HG03025 (cell line): ENCODE data around the gene FSTL4.

ENCODE experiments used
- ATAC-seq: cut with Tn5 transposase; IDR thresholded peaks from one replicate; pipeline ENCODE4 v1.9.1; 2021; ENCODE audit warnings: mild to moderate bottlenecking, moderate library complexity; ENCODE audit not compliant: unreplicated experiment, low FRiP score

FSTL4 gene

DNA sequence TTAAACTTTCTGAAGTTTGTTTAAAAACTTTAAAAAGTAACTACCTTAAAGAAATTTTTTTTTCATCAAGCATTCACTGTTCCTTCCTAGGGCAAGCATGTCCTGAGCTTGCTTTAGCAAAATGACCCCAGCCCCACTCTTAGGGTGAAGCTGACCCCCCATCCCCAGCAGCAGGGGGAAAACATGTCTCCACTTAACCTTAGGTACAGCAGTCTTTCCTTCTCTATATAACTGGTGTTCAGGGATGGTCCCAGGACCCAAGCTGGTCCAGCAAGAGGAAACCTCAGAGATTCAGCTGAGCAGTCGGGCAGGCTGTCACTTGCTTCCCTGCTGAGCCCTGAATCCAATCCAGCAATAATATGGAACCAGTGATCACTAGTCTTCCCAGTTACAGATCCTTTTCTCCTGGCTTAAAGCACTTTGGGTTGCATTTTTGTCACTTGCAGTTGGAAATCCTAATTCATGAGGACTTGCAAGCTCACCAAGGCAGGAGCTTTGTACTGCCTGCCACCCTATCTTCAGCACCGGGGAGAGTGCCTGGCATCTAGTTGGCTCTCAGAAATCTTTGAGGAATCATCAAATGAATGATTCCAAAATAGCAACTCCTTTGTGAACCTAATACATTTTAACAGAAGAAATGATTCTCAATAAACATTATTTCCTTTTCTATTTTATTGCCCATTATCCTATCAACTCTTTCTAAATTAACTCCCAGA, 91.2 kb downstream of the FSTL4 start:
- no peak for ATAC-seq

DNA sequence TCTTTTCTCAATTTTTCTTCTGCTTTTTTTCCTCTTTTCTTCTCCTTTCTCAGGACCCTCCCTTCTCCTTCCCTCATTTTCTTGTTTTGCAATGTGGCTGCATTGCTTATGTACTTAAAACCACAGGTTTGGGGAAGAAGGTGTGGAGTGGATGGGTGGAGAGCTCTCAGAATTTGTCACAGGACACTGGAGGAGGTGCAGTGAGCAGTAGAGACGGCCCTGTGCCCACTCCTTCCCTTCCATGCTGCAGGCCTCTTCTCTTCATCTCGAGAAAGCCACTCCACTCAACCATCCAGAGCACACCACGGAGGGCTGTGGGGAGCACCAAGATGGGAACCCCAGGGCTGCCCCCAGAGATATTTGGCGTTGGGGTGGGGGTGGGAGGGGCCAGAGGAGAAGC, 92.3 kb downstream of the FSTL4 start:
- no peak for ATAC-seq

DNA sequence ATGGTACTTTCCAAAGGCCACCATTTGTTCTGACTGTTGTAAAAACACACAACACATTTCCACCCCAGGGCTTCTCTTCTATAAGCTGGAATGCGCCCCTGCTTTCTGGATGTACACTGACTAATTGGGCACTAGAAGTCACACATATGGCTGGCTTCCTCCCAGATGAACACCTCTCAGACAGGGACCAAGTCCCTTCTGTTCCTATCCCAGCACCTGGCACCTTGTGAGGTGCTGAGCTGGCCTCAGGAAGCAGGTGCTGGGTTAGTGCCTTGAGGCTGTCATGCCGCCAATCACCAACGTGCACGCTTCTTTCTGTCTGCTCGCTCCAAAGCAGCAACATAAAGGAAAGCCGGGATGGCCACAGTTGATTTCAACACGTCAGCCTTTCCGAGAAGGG, 93.2 kb downstream of the FSTL4 start:
- ATAC-seq, result no peak

DNA sequence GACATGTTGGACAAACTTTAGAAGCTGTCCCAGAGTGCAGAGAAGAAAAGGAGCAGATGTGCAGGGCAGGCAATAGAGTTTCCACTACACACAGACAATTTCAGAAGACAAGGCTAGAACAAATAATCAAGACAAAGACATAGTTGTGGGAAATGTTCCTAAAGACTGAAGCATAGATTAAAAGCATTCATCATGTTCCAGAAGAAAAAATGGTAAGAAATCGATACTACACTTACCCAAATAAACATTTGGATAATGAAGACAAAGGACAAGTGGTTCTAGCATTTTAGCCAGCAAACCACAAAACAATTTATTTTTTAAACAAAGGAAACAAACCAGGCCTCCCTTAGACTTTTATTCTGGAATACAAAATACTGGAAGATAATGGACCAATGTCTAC, 97.9 kb downstream of the FSTL4 start:
- no peak for ATAC-seq

DNA sequence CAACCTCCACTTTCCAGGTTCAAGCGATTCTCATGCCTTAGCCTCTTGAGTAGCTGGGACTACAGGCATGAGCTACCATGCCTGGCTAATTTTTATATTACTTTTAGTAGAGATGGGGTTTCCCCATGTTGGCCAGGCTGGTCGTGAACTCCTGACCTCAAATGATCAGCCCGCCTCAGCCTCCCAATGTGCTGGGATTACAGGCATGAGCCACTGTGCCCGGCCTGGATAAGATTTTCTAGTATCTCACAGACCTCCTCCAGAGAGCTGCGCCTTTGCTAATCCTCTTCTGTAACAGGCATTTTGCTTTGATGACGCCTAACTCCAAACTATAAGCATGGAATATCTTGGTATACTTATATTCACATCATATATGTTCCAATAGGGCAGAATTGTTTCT, 99.4 kb downstream of the FSTL4 start:
- ATAC-seq, result no peak

DNA sequence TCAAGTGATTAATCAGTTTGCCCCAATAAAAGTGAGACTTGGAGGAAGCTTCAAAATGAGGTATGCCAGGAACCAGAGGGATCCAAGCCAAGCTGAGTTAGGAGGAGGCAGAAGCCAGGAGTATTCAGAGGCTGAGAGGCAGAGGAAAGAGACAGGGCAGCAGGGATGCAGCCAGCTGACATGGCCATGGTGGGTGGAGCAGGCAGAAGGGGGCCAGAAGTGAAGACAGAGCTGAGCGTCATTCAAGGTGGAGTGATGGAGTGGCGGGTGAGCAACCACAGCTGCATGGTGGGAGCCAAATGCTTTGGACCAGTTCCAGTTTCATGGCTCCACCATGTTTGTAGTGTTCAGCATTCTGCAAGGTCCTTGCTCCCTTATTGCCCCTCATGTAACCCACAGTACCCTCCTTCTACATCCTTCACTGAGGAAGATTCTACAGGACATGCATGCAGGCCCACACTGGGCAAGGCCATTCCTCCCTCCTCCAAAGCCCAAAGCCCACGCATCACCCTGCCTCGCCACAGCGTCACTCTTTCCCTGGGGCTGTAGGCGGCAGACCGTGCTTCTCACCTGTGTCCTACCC, 100.6 kb downstream of the FSTL4 start:
- no peak for ATAC-seq

DNA sequence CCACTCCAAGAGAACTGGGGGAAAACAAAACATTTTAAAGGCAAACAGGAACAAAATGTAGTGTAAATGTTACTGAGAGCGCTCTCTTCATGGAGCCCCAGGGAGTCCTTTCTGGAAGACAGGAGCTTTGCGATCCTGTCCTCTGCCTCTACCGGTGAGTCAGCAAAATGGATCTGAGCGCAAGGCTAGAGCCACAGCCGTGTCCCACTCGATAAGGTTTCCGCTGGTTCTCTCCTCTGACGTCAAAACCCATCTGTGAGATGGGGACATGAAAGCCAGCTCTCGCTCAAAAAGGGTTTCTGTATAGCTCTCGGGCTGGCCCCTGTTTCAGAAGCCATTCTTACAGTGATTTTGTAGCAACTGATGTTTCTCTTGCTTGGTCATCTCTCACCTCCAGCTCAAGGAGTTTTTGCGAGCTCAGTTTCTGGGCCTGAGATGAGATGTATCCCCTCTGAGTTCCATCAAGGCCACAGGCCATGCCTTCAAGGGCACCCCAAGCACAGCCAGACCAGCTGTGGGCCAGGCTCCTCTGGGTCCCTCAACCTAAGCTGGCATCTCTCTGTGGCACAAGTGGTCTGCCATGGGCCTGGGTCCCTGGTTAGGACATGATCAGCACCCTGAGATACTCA, 101.6 kb downstream of the FSTL4 start:
- ATAC-seq, result no peak

DNA sequence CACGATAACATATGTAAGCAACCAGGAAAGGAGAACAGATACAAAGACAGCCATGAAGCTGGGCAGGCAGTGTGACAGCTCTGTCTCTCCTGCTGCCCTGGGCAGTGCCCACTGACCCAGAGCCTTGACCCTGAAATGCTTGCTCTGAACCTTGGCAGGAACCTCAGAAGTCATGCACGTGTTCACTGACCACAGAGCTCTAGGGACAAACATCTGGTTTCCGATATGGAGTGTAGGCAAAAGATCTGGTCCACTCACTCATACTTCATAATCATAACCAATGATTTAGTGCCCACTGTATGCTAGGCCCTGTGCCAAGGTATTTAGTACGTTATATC, 102.6 kb downstream of the FSTL4 start:
- ATAC-seq, result no peak

DNA sequence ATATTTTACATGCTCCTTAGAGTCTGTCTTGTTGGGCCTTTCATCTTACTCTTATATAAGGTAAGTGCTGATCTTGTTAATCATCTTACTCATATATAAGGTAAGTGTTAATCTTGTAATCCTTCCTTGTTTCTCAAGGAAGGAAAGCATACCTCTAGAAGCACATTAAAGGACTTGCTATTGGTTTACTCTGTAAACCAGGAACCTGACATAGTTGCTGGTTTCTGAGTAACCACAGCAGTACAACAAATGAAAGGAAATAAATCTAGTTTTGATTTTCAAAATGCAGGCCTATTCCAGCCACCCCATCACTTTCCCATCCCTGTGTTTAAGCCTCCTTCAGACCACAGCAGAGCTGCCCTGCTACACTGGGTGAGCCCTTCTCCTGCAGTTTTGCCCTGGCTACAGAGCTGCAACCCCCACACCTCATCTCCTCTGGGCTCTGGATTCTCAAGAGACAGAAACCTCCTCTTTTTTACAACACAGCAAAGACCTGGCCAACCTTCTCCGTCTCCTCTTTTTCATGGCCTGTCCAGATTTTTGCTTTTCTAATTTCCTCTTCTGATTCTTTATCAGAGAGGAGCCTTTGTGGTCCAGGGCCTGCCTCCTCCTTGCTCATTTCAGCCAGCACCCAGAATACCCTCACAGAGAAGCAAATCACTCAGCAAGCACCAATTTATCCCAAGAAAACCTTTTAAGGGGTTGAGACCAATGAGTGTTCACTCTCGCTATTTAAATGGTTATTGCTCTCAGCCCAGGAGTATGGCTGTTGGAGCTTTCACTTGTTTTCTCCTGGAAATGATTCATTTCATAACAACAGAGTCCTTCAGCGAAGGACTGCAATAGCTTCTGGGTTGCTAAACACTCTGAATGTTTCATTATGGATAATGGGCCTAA, 103.2 kb downstream of the FSTL4 start:
- ATAC-seq, result no peak

DNA sequence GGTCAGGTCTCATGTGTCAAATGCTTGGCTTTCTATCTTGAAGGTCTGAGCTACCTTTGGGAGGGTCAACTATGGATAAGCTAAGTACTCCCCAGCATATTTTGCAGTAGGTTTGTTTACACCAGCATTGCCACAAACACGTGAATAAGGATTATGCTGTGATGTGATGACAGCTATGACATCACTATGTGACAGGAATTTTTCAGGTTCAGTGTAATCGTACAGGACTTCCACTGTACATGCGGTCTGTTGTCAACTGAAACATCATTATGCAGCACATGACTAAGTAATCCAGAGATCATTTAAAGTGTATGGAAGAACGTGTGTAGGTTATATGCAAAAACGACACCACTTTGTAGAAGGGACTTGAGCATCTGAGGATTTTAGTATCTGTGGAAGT, 104.0 kb downstream of the FSTL4 start:
- no peak for ATAC-seq

DNA sequence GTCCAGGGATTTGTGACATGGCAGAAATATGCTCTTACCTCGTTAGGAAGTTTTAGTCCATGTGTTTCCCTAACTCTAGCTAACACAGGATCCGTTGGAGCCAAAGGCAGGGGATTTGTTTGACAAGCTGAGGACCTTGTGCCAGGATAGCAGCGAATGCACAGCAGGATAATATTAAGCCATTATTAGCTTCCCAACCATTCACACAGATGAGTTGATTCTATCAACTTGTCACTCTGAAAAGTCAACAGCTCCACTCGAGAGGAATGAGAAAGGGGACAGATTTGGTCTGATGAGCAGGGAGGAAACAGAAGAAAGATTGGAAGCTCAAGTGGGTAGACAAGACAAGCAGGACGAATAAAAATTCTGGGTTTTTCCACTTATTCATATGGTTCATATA, 106.2 kb downstream of the FSTL4 start:
- no peak for ATAC-seq

DNA sequence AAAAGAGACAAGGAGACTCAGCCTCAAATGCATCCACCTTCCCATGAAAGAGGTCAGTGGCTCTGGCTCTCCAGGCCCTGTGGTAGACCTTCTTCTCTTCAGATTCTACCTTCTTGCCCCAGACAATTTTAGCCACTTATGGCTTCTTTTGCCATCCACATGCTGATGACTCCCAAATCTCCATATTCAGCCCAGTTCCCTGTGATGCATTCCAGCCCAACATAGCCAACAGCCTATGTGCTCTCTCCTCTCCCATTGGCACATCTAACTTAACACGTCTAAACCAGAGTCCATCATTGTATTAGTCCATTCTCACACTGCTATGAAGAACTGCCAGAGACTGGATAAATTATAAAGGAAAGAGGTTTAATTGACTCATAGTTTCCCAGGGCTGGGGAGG, 108.8 kb downstream of the FSTL4 start:
- ATAC-seq, result no peak

DNA sequence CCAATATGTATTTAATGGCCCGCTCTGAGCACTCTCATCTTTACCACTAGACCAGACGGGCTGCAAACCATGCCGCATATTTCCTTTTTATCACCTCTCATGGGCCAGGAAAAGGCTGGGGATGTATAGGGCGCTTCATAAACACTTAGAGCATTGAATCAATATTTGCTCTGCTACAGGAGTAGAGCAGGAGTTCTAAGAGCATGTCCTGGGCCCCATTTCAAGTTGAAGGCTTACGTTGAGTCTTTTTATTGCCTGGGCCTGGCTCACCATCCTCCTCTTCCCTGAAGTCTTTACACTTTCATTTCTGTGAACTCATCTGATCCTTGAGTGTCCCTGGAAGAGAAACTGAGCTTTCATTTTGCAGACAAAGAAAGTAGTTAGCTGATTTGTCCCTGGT, 112.4 kb downstream of the FSTL4 start:
- ATAC-seq, result no peak

DNA sequence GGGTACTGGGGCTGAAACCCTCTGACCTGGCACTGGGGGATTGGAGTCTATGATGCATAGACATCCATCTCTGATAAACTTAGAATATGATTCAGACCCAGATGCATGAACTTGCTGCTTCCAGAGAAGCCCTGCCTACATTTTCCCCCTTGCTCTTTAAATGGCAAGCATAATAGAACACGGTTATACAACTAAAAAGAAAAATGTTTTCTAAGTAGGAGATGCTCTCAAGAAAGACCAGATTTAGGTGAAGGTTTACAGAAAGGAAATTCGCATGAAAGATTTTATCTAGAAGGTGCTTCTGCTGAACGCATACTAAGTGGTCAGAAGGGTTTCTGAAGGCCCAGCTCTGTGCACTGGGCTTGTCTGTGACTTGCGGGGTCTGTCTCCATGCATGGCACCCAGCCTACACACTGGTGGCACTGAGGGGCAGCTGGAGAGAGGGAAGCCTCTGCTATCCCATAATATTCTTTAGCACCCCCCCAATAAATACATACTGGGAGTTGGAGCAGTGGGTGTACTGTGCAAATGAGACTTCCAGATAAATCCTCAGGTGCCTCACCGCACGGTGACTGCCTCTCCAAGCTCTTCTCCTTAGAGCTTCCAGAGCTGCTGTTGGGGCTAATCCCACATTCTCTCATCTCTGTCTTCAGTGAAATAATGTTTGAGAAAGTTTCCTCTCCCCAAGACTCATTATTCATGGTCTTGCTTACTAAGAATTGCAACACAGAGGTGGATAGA, 114.6 kb downstream of the FSTL4 start:
- no peak for ATAC-seq

DNA sequence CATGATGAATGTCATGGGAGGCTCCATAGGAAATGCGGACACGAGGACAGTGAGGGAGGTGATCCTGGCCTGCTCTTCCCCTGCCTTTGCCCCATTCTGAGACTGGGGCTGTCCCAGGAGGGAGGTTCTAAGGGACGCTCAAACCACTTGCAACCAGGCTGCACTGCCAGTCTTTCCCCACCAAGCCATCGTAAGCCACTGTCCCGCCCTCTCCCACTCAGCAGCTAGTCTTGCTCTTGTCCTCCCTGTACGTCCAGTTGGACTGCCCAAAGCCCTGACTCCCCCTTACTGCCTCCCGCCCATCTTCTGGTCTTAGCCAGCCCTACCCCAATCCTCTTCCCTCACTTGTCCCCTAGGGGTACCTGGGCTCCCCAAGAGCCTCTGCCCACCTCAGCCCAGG, 115.7 kb downstream of the FSTL4 start:
- ATAC-seq, result no peak

DNA sequence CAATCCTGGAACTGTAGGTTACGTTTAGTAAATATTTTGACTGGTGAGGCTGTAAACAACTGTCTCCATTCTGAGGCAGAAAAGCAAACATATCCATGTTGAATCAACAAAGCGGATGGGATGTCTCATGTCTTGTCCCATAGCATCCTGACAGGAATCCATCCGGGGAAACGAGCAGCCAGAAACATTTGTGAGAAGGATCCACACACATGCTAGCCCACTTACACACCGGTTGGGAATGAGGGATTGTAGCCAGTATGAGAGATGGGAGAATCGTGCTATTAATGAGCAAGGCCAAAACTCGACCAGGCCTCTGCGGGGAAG, 117.5 kb downstream of the FSTL4 start:
- no peak for ATAC-seq

DNA sequence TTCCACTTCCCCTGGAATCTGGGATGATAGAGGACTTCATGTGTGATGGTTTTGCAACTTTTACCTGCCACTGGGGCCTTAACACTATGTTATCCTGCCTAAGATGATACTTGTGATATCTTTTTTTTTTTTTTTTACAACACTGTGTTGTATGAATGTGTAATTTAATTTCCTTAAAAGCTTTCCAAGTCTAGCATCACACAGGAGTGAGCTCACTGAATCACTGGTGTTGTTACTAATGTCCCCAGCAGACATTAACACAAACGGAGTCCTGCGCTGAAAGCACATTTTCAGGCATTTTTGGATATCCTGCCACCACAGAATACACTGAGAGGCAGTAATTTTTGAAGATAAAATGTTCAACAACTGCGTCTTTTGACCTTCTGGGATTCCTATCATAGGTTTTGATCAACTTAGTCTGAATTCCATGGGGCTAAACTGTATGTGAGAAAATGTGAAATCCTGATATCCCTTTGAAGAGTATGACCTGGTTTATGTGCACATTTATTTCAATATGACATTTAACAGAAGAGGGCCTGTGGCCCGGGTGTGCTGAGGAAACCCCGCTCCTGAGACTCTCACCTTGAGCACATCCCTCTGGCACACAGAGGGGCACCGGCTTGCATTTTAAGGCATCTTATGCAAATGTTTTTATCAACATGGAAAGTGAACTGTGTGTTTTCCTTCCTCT, 118.0 kb downstream of the FSTL4 start:
- ATAC-seq, result no peak

DNA sequence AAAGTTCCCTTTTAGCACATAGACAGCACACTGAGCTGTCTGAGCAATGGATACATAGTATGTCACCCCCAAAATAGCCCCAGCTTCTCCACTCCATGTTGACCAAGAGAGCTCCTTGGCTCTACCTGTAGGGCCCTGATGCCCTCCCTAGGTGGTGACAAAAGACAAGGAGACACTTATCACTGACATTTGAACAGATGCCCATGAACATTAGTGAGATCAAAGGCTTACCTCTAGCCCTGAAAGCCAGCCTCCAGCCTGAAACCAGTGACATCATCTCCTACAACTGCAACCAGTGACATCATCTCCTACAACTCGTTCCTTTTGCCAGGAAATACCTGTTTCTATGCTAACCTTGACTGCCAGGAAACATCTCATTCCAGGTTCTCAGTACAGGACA, 122.7 kb downstream of the FSTL4 start:
- no peak for ATAC-seq

DNA sequence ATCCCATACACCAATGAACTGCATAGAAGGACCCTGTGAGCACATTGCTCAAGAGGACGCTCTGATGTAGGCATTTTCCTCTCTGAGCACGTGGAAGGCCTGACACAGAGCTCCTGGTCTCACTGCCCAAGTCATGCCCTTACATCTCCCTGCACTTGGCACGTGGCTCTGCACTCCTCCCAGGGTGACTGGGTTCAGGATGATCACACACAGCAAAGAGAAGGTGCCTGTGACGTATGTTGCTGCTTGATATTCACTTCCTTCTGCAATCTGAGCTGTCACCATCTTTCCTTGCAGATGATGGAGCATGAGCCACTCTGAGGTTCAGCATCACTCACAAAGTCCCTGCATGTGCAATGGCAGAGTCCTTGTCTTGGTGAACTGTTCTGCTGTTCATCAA, 125.2 kb downstream of the FSTL4 start:
- ATAC-seq, result no peak

DNA sequence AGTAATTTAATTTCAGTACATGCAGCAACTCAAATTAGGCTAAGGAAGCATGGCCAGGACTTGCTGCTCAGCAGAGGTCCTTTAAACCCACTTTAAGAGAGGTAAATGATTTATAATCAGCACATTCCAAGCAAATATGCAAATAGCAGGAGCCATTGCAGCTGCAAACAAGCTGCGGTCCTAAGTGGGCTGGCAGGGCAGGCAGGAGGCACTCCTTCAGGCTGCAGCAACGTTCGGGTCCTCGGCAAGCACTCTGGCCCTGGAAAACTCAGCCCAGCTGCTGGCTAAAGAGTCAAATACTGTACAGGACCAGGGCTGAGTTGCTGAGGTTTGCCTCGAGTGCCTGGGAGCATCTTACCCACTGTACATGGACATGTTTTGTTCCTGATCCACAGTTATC, 126.9 kb downstream of the FSTL4 start:
- ATAC-seq, result no peak
